H1 (cell line): ENCODE measurements around the gene CFAP141. TPM values are rescaled to one million over a fixed set of nuclear protein-coding genes. Genes with fewer than 3 reads are reported as not detected.

Experiments
- CTCF ChIA-PET: fragments of 300-600 bp; sonication (Branson Sonifier 250); formaldehyde crosslinking; loops from one replicate; lab custom pipeline; 2021; ENCODE audit not compliant: partially characterized antibody; lab: Charles Lee
- POLR2A ChIA-PET: fragments of 300-600 bp; sonication (Branson Sonifier 250); formaldehyde crosslinking; loops from one replicate; lab custom pipeline; 2021; ENCODE audit warnings: inconsistent platforms; ENCODE audit not compliant: partially characterized antibody; lab: Charles Lee
- DNase-seq, 2 experiments: peaks; one replicate each; pipeline versions ENCODE4 v3.0.0 to v3.0.0-alpha.2; 2010 to 2022; ENCODE audit warnings: low spot score in 2 of 2, low read depth in 1 of 2, mixed read lengths in 1 of 2
- FAIRE-seq: peaks from 2 replicates; lab custom pipeline; 2011; peaks lifted over from hg19 to GRCh38; lab: Jason Lieb, UNC
- H2AFZ ChIP-seq: 2 replicates; pipeline ENCODE4 v1.8.1; 2012; ENCODE audit warnings: low read length, inconsistent platforms
- H2AK5ac ChIP-seq: 2 replicates; pipeline ENCODE4 v1.6.1; 2013; ENCODE audit warnings: low read depth, low read length
- H2BK120ac ChIP-seq: replicated peaks from 2 replicates; pipeline ENCODE3; 2013; ENCODE audit warnings: low read depth, low read length, inconsistent platforms
- H2BK12ac ChIP-seq: 2 replicates; pipeline ENCODE4 v1.6.1; 2013; ENCODE audit warnings: low read depth, low read length
- H2BK15ac ChIP-seq: 2 replicates; pipeline ENCODE4 v1.6.1; 2013; ENCODE audit warnings: low read length
- H2BK20ac ChIP-seq: 2 replicates; pipeline ENCODE4 v1.6.1; 2013; ENCODE audit warnings: low read length
- H2BK5ac ChIP-seq: 2 replicates; pipeline ENCODE4 v1.6.1; 2013; ENCODE audit warnings: low read depth, low read length
- H3K14ac ChIP-seq: 2 replicates; pipeline ENCODE4 v1.6.1; 2013; ENCODE audit warnings: inconsistent platforms; ENCODE audit not compliant: insufficient read length
- H3K18ac ChIP-seq: 2 replicates; pipeline ENCODE4 v1.6.1; 2013; ENCODE audit warnings: low read length; ENCODE audit errors: extremely low read depth
- H3K23ac ChIP-seq: 2 replicates; pipeline ENCODE4 v1.6.1; 2013; ENCODE audit warnings: inconsistent platforms; ENCODE audit not compliant: insufficient read length
- H3K23me2 ChIP-seq: 2 replicates; pipeline ENCODE4 v1.6.1; 2013; ENCODE audit warnings: low read depth, low read length
- H3K27ac ChIP-seq: 2 replicates; pipeline ENCODE4 v1.6.1; 2011; ENCODE audit warnings: low read depth, low read length, inconsistent platforms
- H3K27me3 ChIP-seq, 4 experiments: replicated peaks in 1 of 4; 1 replicate in 1 of 4; 2 replicates in 3 of 4; pipeline versions ENCODE4 v1.6.1 to v1.8.1; 2011 to 2013; ENCODE audit warnings: low read length in 3 of 4, mild to moderate bottlenecking in 3 of 4, inconsistent platforms in 2 of 4, mixed read lengths in 2 of 4, moderate library complexity in 1 of 4; ENCODE audit not compliant: control insufficient read depth in 3 of 4, insufficient read depth in 3 of 4; ENCODE audit errors: extremely low read depth in 1 of 4
- H3K36me3 ChIP-seq, 4 experiments: 2 replicates each; pipeline versions ENCODE4 v1.6.1 to v1.8.1; 2011 to 2013; ENCODE audit warnings: mild to moderate bottlenecking in 4 of 4, low read length in 3 of 4, moderate library complexity in 2 of 4, control low read depth in 1 of 4, inconsistent platforms in 1 of 4; ENCODE audit not compliant: insufficient read depth in 4 of 4, control insufficient read depth in 2 of 4
- H3K4ac ChIP-seq: replicated peaks from 2 replicates; pipeline ENCODE3; 2013; ENCODE audit warnings: low read length, low read depth, mixed read lengths, inconsistent platforms; ENCODE audit not compliant: insufficient read length
- H3K4me1 ChIP-seq, 4 experiments: replicated peaks in 1 of 4; 1 replicate in 1 of 4; 2 replicates in 3 of 4; pipeline versions ENCODE4 v1.6.1 to v1.8.1; 2011 to 2013; ENCODE audit warnings: low read length in 3 of 4, inconsistent platforms in 2 of 4, mixed read lengths in 1 of 4; ENCODE audit not compliant: insufficient read depth in 4 of 4, control insufficient read depth in 3 of 4
- H3K4me2 ChIP-seq, 2 experiments: 2 replicates each; pipeline versions ENCODE4 v1.6.1 to v1.8.1; 2011 to 2013; ENCODE audit warnings: low read depth in 2 of 2, low read length in 2 of 2, control low read depth in 1 of 2, inconsistent platforms in 1 of 2, mild to moderate bottlenecking in 1 of 2; ENCODE audit not compliant: insufficient read depth in 1 of 2
- H3K4me3 ChIP-seq, 4 experiments: fragments of 200-600, 300-600 bp in 1 of 4; sonication (generic), shearing (Covaris generic), sonication (Bioruptor Twin) in 1 of 4; 2 replicates each; pipeline versions ENCODE4 v1.5.1 to v1.8.1; 2011 to 2016; ENCODE audit warnings: low read length in 4 of 4, low read depth in 3 of 4, control low read depth in 2 of 4, inconsistent platforms in 2 of 4, mild to moderate bottlenecking in 2 of 4, mixed read lengths in 1 of 4, moderate library complexity in 1 of 4; ENCODE audit not compliant: insufficient read depth in 2 of 4; ENCODE audit errors: extremely low read depth in 1 of 4
- H3K56ac ChIP-seq: replicated peaks from 2 replicates; pipeline ENCODE3; 2013; ENCODE audit warnings: low read depth, mild to moderate bottlenecking, mixed read lengths, low read length, inconsistent platforms; ENCODE audit not compliant: insufficient read length
- H3K79me1 ChIP-seq: 2 replicates; pipeline ENCODE4 v1.6.1; 2013; ENCODE audit warnings: low read depth, low read length, control low read depth
- H3K79me2 ChIP-seq, 2 experiments: 2 replicates each; pipeline versions ENCODE4 v1.6.1 to v1.8.1; 2012 to 2013; ENCODE audit warnings: low read length in 2 of 2, mild to moderate bottlenecking in 2 of 2, inconsistent platforms in 1 of 2; ENCODE audit not compliant: insufficient read depth in 2 of 2, control insufficient read depth in 1 of 2
- H3K9ac ChIP-seq, 4 experiments: replicated peaks in 1 of 4; 1 replicate in 1 of 4; 2 replicates in 3 of 4; pipeline versions ENCODE4 v1.6.1 to v1.8.1; 2011 to 2013; ENCODE audit warnings: low read depth in 3 of 4, low read length in 3 of 4, control low read depth in 2 of 4, mild to moderate bottlenecking in 2 of 4, moderate library complexity in 2 of 4, inconsistent platforms in 1 of 4; ENCODE audit errors: extremely low read depth in 1 of 4
- H3K9me3 ChIP-seq, 2 experiments: 2 replicates each; pipeline versions ENCODE4 v1.6.1 to v1.8.1; 2012 to 2013; ENCODE audit warnings: mild to moderate bottlenecking in 2 of 2, moderate library complexity in 2 of 2, control low read depth in 1 of 2, inconsistent platforms in 1 of 2, low read depth in 1 of 2, low read length in 1 of 2, mixed read lengths in 1 of 2; ENCODE audit not compliant: insufficient read depth in 2 of 2
- H4K20me1 ChIP-seq, 2 experiments: replicated peaks in 1 of 2; 2 replicates each; pipeline versions ENCODE3 to v1.8.1; 2011 to 2013; ENCODE audit warnings: inconsistent platforms in 2 of 2, low read length in 2 of 2, mild to moderate bottlenecking in 1 of 2; ENCODE audit not compliant: insufficient read depth in 2 of 2, control insufficient read depth in 1 of 2
- H4K5ac ChIP-seq: 2 replicates; pipeline ENCODE4 v1.6.1; 2013; ENCODE audit warnings: low read length, low read depth, mixed read lengths, inconsistent platforms; ENCODE audit not compliant: insufficient read length
- H4K8ac ChIP-seq: 2 replicates; pipeline ENCODE4 v1.8.0; 2013; ENCODE audit warnings: mild to moderate bottlenecking, moderate library complexity, low read length, inconsistent platforms; ENCODE audit not compliant: insufficient read depth; ENCODE audit errors: extremely low read depth
- H4K91ac ChIP-seq: replicated peaks from 2 replicates; pipeline ENCODE3; 2013; ENCODE audit warnings: low read length, mixed read lengths, inconsistent platforms; ENCODE audit not compliant: insufficient read length
- SP2 ChIP-seq: IDR thresholded peaks from 2 replicates; pipeline ENCODE4 v1.6.1; 2012; ENCODE audit warnings: mild to moderate bottlenecking, low read length, inconsistent platforms
- WGBS, 2 experiments: shearing (Covaris generic) in 1 of 2; methylation state at CpG; one replicate each; pipeline versions ENCODE4 v1.1.6 to v1.1.7; 2013 to 2015; ENCODE audit warnings: low lambda C conversion rate in 2 of 2, mixed read lengths in 2 of 2, inconsistent platforms in 1 of 2, low coverage in 1 of 2, missing lambda C conversion rate in 1 of 2; ENCODE audit not compliant: insufficient replicate concordance in 2 of 2, insufficient coverage in 1 of 2, insufficient read length in 1 of 2; ENCODE audit errors: extremely low coverage in 1 of 2, missing lambda C conversion rate in 1 of 2; 5-methylcytosine and 5-hydroxymethylcytosine counted together
- polyA plus RNA-seq, 7 experiments: library from polyadenylated mRNA; depleted of rRNA in 3 of 7; stranded (reverse) in 5 of 7; unstranded in 2 of 7; fragments of >200 nt in 5 of 7; fragments of 200-250 nt in 2 of 7; gene quantifications; 1 replicate in 5 of 7; 2 replicates in 1 of 7; 4 replicates in 1 of 7; pipeline versions ENCODE4 v1.2.1 to v1.2.3, GENCODE V29; 2011 to 2013; ENCODE audit warnings: missing spikeins in 2 of 7, mixed read lengths in 2 of 7
- total RNA-seq: library from RNA; stranded (reverse); fragmentation: NEBNext Ultra II Directional; extraction: Animal tissue kit (Norgen Biotek cat#: 25700); gene quantifications from 2 replicates; pipeline ENCODE4 v1.2.1, GENCODE V29; 2021

CFAP141 gene
- total and polyA plus RNA-seq, 2 of the 8 experiments (the other 6 are each of a cell fraction or from before 2014, with no cell fraction given): not detected

- Histone ChIP-seq H4K5ac (no peak overlapping the region), H2AK5ac (no peak overlapping the region), H3K14ac (no peak overlapping the region), H2BK12ac (no peak overlapping the region), H2AFZ (no peak overlapping the region), H3K18ac (no peak overlapping the region), H3K4me2 (peak overlapping the region; percentile 34 to 83; a peak in 3 of 4 replicates), H3K79me1 (peaks cover 21% of the 10 kb centered on the region), H4K91ac (no peak overlapping the region), H3K23ac (no peak overlapping the region), H3K23me2 (0 out of 2 replicates have a peak, but pooled peaks cover 4% of the 10 kb centered on the region), H3K27ac (no peak overlapping the region), H4K20me1 (peaks cover 33 to 34% of the 10 kb centered on the region in 2 experiments), H3K36me3 (peaks cover 8 to 33% (median 20%) of the 10 kb centered on the region in 4 experiments), H3K9ac (no peak overlapping the region; a peak in 1 of 7 replicates), H3K79me2 (peaks cover 65 to 88% of the 10 kb centered on the region in 2 experiments), H2BK20ac (no peak overlapping the region), H3K27me3 (no peaks in the 10 kb centered on the region), H3K4me3 (0 out of 8 replicates have a peak overlapping the region, but pooled peaks of 1 of the 4 experiments have one; percentile 44), H3K4me1 (peaks cover 10 to 17% (median 14%) of the 10 kb centered on the region in 4 experiments), H3K4ac (no peak overlapping the region), H2BK15ac (no peak overlapping the region), H3K9me3 (no peaks in the 10 kb centered on the region), H2BK5ac (no peak overlapping the region), H2BK120ac (no peak overlapping the region), H4K8ac (no peak overlapping the region), H3K56ac (no peak overlapping the region)
- no peak for FAIRE-seq
- CTCF ChIA-PET: interaction anchor here (0.6 to 2.0 kb wide), 4 partner anchors 20 to 194 kb away, joined by 4 to 9 read pairs (median 4); no protein-coding TSS in a partner anchor
- DNase-seq: no peak
- 75% methylated on average over 2 of the region's 2 CpGs; no CpG with 5 or more reads in 1 of the 2 experiments for WGBS, 2 experiments
- POLR2A ChIA-PET: interaction anchor here (0.7 to 11.3 kb wide), 13 partner anchors 10 to 187 kb away, joined by 3 to 107 read pairs (median 4); partner anchors contain the start of genes NUP210L, RPS27 and UBAP2L
- no peak for TF ChIP-seq SP2
These were observed 28.1 kb downstream of the CFAP141 start for GRCh38 chr1:154178013-154178412.
